NOMO-1 treated with DMSO at 0.1 percent for 48 hours (cell line): ENCODE data around the gene ID2.
A peak's percentile ranks its signal among the peaks of the same experiment; 100 is the strongest.

ENCODE experiments used
- DNase-seq: peaks from one replicate; lab custom pipeline; 2025; ENCODE audit not compliant: unreplicated experiment; lab: John Stamatoyannopoulos, UW

The ID2 gene

GRCh38 chr2:8667896-8668512, 13.9 kb upstream of the ID2 start:
- no peak for DNase-seq

DNA sequence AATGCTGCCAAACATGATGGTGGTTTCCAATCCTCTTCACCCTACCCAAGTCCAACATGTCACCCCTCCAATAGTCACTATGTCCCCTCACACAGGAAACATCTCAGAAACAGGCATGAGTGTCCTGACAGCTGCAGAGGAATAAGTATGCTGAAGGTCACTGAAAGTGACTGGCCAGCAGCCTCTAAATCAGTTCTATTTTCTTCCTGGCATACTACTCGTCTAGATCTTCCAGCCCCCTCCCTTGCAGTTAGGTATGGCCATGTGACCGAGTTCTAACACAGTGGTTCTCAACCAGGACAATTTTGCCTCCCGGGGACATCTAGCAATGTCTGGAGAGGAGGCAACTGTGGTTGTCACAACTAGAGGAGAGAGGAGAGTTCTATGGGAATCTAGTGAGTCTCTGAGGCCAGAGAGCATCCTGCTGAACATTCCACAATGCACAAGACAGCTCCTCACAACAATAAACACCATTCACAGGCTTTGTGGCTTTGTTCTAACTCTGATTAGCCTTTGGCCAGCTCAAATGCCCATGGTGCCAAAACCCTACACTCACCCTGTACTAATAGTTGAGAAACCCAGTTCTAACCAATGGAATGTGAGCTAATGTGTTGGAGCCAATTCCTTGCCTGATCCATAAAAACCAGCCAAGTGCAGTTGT, 12.6 kb upstream of the ID2 start:
- no peak for DNase-seq

DNA sequence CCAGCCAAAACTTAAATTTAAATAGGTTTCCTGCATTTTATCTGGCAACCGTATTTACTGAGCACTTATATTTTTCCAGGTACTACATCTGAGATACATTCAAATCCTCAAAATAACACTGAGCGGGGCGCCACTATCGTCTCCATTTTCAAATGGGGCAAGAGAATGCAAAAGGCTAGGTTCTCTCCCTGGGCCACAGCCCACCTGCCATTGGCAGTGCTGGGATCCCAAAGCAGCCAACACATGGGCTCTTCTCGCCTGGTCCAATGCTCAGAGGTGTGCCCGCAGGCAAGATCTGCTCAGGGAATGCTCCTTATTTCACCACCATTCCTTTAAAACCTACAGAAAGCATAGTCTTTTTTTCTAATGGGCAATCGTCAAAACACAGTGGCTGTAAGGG, 11.3 kb upstream of the ID2 start:
- DNase-seq = no peak

DNA sequence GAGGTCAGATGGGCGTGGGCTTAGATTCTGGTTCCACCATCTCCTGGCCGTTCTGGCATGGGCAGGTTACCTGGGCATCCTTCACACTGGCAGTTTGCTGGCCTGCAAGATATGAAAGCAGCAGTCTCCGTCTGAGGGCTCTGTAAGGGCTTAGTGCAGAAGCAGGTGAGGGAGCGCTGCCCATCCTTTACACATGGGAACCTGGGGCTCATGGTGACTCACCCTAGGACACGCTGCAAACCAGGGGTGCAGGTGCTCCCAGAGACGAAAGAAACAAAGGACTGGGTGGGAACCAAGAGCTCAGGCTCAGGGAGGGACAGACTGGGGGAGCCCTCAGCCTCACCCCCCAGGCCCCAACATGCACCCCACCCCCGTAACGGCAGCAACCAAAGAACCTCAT, 10.7 kb upstream of the ID2 start:
- no peak for DNase-seq

DNA sequence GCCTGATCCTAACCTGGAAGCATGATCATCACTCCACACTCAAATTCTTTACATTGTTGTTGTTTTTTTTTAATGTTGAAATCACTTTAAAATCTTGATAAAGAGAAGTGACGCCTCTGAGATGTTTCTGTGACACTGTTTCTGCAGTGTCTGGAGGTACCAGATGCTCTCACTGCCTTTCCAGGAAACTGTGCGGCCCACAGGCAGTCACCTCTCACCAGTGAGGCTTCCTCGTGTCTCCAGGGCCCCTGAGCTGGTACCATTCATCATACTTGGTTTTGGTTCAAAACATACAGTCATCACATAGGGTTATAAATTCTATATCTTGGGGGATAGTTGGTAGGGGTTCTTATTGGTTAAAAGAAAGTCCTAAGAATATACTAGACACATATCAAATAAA, 10.1 kb upstream of the ID2 start:
- DNase-seq = no peak

- no peak for DNase-seq
Observed at GRCh38 chr2:8672940-8673339, 8.9 kb upstream of the ID2 start.

DNA sequence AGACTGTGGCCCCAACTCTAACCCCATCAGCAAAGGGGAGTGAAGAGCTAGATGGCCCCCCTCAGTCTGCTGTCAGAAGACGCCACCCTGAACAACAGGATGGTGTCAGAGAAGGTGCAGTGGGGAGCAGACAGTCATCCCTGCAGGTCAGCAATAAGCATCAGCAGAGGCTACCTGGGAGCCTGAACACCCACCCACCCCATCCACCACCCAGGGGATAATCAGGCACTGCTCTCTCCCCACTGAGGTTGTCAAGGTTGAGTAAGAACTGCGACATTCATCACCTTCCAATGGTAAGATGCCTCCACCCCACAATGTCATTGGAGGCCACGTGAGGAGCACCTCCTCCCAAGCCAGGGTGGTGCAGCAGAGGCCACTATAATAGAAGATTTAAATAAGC, 8.5 kb upstream of the ID2 start:
- no peak for DNase-seq

DNA sequence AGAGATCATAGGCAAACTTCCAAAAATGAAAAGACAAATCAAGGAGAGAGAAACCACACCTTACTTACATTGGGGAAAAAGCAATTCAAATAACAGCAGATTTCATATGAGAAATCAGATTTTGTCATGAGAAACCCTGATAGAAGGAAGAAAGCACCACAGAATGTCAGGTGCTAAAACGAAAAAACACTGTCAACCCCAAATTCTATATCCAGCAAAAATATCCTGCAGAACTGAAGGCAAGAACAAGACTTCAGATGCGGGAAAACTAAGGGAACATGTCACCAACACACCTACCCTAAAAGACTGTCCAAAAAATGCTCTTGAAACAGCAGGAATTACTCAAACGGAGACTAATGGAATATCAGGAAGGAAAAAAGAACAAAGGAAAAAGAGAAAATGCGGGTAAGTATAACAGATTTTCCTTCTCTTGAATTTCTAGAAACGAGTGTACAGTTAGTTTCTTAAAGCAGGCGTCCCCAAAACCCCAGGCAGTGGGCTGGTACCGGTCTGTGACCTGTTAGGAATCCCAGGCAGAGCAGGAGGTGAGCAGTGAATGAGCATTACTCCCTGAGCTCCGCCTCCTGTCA, 7.3 kb upstream of the ID2 start:
- no peak for DNase-seq

GRCh38 chr2:8675543-8675942, 6.3 kb upstream of the ID2 start:
- DNase-seq = no peak

- DNase-seq = no peak
Observed at GRCh38 chr2:8676191-8676920, 5.5 kb upstream of the ID2 start.

DNA sequence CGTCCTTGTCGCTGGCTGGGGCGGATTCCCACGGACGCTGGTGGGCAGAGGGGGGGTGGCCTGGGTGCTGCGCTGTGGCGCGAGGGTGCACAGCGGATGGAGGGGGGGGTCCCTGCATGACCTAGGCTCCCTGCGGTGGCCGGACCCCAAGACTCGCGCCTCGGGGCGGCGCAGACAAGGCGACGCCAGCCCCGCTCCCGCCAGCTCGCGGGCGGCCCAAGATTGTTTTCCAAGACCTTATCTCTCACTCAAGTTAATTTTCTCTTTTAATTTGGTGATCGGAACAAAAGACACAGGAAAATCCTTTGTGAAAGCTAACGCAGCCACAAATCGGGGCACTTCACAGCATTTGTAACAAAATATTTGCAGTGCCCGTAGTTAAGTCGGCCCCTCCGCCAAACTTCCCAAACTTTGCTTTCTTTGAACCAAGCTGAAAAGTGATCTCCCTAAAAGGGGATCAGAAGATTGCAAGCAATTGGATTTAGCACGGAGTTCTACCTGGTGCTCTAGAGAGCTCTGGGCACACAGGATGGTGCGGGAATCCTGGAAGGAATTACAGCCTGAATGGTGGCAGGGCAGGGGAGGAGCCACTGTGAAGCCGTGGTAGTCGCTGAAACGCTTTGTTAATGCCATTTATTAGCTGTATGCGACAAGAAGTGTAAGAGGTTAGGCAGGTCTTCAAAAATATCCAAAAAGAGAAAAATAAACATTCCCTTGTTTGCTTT, 4.8 kb upstream of the ID2 start:
- DNase-seq = no peak

DNA sequence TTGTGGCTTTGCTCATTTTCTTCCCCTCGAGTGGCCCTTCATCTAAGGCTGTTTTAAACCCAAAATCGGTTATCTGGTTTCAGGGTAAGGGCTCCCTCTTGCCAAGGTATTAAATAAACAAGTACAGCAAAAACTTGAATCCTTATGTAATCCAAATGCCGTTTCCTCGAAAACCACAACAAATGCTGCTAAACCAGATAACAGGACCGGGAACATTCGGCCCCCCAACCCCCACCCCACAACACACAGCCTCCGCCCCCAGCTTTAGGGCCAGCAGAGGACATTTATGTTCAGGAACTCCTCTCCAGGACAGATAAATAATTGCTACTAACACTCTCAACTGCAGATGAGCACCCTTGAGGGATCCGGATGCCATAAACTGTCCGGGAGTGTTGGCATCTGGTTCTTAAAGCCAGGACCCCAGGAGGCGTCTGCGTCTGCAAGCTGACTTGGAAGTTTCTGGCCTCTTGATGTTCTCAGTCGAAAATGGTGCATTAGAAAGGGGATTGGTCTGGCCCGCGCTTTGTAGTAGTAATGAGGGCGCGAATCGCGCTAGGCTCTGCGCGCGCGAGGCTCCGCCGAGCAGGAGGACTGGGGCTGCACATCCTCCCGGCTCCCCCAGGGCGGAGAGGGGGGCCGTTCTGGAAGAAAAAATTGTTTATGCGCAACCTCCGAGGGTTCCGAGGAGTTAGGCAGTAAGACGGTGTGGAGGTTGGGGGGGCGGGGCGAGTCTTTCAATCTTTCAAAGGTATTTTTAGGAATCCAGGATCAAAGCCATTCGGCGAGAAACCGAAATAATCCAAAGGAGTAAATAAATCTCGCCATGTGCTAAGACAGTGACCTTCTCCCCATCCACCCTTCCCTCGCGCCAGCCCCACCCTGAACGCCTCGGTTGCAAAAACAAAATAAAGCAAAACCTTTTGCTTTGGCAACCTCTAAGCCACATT, 3.9 kb upstream of the ID2 start:
- DNase-seq = peak; percentile 66

GRCh38 chr2:8678731-8679566, 2.9 kb upstream of the ID2 start:
- DNase-seq = peak; percentile 89

GRCh38 chr2:8679567-8679826, 2.4 kb upstream of the ID2 start:
- no peak for DNase-seq

- peak; percentile 47 for DNase-seq
Observed at GRCh38 chr2:8679827-8680731, 1.8 kb upstream of the ID2 start.

- DNase-seq = peak; percentile 89
Observed at GRCh38 chr2:8680822-8681760, 765 bp upstream of the ID2 start.
